ENCODE results near the gene TSTD1. TPM values are rescaled to one million over a fixed set of nuclear protein-coding genes. Genes with fewer than 3 reads are reported as not detected.

TSTD1 gene
- total and polyA plus RNA-seq, 10 of the 15 experiments (the other 5 are each of a cell fraction or from before 2014, with no cell fraction given) = 33.3 to 145 (median 89.4) TPM

- TF ChIP-seq SUPT20H (IDR thresholded peaks at IDR 0.05; ENCODE audit: borderline replicate concordance, control insufficient read depth, low read depth, low read length) (no peak), ZNF592 (IDR thresholded peaks at IDR 0.05) (no peak), POLR2AphosphoS5 (IDR thresholded peaks at IDR 0.05; ENCODE audit: low read length) (peak; percentile 93), PAX5 (IDR thresholded peaks at IDR 0.05; ENCODE audit: borderline replicate concordance, low read depth, low read length) (peak; percentile 19; the same call in 1 of the 2 replicates), NFXL1 (IDR thresholded peaks at IDR 0.05; ENCODE audit: borderline replicate concordance) (no peak), POU2F2 (IDR thresholded peaks at IDR 0.05; ENCODE audit: borderline replicate concordance, low read depth, low read length) (peak; percentile 44; the same call in 2 of the 3 replicates), NFIC (IDR thresholded peaks at IDR 0.05; ENCODE audit: low read depth, low read length) (no peak), SMAD5 (IDR thresholded peaks at IDR 0.05; ENCODE audit: low read depth) (peak; percentile 29; the same call in 1 of the 2 replicates), SIX5 (IDR thresholded peaks at IDR 0.05; ENCODE audit: low read depth, low read length, severe bottlenecking) (no peak), ETV6 (conservative IDR thresholded peaks at IDR 0.05 in 1 of 2, IDR thresholded peaks at IDR 0.05 in 1 of 2; ENCODE audit: borderline replicate concordance in 1 of 2, low read depth in 1 of 2) (0 out of 4 replicates have a peak, but pooled peaks of 1 of the 2 experiments have one; percentile 25), SMAD1 (IDR thresholded peaks at IDR 0.05; ENCODE audit: low read depth, partially characterized antibody) (peak; percentile 35), SPI1 (IDR thresholded peaks at IDR 0.05; ENCODE audit: borderline replicate concordance, insufficient read depth, low read depth, low read length) (peak; percentile 69), MTA3 (IDR thresholded peaks at IDR 0.05; ENCODE audit: borderline replicate concordance, low read length) (peak; percentile 88; the same call in 1 of the 2 replicates), PKNOX1 (IDR thresholded peaks at IDR 0.05) (peak; percentile 61)
- TF ChIP-seq, protein P1, sequence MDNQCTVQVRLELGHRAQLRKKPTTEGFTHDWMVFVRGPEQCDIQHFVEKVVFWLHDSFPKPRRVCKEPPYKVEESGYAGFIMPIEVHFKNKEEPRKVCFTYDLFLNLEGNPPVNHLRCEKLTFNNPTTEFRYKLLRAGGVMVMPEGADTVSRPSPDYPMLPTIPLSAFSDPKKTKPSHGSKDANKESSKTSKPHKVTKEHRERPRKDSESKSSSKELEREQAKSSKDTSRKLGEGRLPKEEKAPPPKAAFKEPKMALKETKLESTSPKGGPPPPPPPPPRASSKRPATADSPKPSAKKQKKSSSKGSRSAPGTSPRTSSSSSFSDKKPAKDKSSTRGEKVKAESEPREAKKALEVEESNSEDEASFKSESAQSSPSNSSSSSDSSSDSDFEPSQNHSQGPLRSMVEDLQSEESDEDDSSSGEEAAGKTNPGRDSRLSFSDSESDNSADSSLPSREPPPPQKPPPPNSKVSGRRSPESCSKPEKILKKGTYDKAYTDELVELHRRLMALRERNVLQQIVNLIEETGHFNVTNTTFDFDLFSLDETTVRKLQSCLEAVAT (IDR thresholded peaks at IDR 0.05) = 0 out of 2 replicates have a peak, but pooled peaks have one; percentile 35
- TF ChIP-seq, protein P2, sequence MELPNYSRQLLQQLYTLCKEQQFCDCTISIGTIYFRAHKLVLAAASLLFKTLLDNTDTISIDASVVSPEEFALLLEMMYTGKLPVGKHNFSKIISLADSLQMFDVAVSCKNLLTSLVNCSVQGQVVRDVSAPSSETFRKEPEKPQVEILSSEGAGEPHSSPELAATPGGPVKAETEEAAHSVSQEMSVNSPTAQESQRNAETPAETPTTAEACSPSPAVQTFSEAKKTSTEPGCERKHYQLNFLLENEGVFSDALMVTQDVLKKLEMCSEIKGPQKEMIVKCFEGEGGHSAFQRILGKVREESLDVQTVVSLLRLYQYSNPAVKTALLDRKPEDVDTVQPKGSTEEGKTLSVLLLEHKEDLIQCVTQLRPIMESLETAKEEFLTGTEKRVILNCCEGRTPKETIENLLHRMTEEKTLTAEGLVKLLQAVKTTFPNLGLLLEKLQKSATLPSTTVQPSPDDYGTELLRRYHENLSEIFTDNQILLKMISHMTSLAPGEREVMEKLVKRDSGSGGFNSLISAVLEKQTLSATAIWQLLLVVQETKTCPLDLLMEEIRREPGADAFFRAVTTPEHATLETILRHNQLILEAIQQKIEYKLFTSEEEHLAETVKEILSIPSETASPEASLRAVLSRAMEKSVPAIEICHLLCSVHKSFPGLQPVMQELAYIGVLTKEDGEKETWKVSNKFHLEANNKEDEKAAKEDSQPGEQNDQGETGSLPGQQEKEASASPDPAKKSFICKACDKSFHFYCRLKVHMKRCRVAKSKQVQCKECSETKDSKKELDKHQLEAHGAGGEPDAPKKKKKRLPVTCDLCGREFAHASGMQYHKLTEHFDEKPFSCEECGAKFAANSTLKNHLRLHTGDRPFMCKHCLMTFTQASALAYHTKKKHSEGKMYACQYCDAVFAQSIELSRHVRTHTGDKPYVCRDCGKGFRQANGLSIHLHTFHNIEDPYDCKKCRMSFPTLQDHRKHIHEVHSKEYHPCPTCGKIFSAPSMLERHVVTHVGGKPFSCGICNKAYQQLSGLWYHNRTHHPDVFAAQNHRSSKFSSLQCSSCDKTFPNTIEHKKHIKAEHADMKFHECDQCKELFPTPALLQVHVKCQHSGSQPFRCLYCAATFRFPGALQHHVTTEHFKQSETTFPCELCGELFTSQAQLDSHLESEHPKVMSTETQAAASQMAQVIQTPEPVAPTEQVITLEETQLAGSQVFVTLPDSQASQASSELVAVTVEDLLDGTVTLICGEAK (IDR thresholded peaks at IDR 0.05; ENCODE audit: borderline replicate concordance) = peak; percentile 66; the same call in 1 of the 2 replicates
Observed at GRCh38 chr1:161068306-161069234, 29.8 kb upstream of the TSTD1 start (continued).
